Activated effector memory CD4-positive, alpha-beta T cell treated with anti-CD3 and anti-CD28 coated beads, Interleukin-2, amount 50 U/mL, for 16 hours (primary cell): Measurements from ENCODE around the gene CADM2.
A peak's percentile ranks its signal among the peaks of the same experiment; 100 is the strongest.
"Not testable (repeated sequence)": the region's sequence is repeated elsewhere in the genome, so short reads cannot be mapped to it uniquely, and the experiment has no call there.

Source experiments
- DNase-seq: peaks from one replicate; pipeline ENCODE4 v3.0.0-alpha.2; 2020

The CADM2 gene

DNA sequence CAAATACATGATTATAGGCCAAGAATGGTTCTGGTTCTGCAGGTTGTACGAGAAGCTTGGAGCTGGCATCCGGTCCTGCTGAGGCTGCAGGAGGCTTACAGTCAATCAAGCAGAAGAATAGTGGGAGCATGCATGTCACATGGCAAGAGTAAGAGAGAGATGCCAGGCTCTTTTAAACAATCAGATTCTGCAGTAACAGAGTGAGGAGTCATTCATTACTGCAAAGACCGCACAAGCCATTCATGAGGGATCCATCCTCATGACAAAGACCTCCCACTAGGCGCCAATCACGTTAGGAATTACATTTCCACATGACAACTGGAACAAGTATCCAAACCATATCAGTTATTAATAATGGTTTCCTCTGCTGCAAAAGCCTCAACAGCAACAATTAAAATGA, 536.8 kb downstream of the CADM2 start:
- DNase-seq = no peak

DNA sequence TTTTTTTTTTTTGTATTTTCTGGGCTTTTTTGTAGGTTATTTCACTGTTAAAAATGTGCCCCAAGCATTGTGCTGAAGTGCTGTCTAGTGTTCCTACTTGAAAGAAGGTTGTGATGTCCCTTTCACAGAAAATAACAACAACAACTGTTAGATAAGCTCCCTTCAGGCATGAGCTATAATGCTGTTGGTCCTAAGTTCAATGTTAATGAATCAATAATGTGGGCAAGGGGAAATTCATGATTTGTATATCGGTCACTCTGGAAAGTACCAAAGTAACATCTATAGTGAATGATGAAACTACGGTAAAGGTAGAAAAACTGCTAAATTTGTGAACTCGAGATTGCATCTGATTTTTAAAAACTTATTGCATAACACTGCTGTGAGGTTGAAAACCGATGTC, 539.4 kb downstream of the CADM2 start:
- DNase-seq = no peak

DNA sequence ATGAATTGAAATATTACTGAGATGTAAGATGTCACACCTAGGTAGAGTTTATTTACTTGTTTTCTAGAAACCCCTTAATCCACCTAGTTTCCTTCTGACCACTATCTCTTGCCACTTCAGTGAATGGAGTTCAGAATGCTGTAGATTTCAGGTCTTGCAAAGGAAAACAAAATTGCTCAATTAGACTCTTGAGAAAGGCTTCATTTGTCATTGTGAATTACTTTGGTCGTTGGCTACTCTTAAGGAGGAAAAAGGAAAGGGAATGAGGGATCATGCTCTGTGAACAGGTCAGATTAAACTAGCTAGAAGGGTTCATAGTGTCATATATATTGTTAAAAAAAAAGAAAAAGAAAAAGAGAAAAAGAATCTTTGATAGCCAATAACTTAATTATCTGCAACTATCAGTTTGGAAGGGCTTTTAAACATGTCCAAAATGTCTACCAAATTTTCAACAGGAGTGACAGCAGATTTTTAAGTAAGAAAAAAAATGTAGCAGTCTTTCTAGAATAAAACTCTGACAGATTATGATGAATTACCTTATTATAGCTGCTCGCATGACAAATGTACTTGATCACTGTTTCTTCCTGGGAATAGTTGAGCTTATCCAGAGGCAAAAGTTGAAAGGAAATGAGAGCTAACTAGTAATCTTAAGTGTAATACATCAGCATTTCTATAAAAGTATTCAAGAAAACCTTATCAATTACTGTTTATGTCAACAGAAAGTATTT, 543.5 kb downstream of the CADM2 start:
- DNase-seq = no peak

DNA sequence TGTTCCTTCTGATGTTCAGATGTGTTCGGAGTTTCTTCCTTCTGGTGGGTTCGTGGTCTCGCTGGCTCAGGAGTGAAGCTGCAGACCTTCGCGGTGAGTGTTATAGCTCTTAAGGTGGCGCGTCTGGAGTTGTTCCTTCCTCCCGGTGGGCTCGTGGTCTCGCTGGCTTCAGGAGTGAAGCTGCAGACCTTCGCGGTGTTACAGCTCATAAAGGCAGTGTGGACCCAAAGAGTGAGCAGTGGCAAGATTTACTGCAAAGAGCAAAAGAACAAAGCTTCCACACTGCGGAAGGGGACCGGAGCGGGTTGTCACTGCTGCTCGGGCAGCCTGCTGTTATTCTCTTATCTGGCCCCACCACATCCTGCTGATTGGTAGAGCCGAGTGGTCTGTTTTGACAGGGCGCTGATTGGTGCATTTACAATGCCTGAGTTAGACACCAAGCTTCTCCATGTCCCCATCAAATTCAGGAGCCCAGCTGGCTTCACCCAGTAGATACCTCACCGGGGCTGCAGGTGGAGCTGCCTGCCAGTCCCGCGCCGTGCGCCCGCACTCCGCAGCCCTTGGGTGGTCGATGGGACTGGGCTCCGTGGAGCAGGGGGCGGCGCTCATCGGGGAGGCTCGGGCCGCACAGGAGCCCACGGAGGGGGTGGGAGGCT, 545.5 kb downstream of the CADM2 start:
- DNase-seq = not testable (repeated sequence)

DNA sequence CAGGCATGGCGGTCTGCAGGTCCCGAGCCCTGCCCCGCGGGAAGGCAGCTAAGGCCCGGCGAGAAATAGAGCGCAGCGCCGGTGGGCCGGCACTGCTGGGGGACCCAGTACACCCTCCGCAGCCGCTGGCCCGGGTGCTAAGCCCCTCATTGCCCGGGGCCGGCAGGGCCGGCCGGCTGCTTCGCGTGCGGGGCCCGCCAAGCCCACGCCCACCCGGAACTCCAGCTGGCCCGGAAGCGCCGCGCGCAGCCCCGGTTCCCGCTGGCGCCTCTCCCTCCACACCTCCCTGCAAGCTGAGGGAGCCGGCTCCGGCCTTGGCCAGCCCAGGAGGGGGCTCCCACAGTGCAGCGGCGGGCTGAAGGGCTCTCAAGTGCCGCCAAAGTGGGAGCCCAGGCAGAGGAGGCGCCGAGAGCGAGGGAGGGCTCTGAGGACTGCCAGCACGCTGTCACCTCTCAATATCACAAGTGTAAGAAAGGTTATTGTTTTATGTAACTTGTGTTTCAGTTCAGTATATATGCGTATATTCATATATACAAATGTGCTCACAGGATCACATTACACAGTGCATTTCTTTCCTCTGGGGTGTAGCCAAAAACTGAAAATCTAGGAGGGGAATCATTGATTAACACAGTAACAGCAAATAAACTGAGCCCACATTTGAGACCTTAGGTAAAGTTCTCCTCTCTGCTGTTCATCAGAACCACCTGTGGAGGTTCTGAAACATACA, 546.2 kb downstream of the CADM2 start:
- DNase-seq = not testable (repeated sequence)

DNA sequence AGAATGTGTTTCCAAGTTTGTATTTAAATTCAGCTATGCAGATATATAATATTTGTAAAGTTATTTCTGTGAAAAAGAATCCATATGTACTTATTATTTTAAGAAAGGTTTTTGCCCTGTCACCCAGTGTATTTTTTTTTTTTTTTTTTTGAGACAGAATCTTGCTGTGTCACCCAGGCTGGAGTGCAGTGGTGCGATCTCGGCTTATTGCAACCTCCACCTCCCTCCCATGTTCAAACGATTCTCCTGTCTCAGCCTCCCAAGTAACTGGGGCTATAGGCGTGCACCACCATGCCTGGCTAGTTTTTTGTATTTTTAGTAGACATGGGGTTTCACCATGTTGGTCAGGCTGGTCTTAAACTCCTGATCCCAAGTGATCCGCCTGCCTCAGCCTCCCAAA, 548.3 kb downstream of the CADM2 start:
- not testable (repeated sequence) for DNase-seq

DNA sequence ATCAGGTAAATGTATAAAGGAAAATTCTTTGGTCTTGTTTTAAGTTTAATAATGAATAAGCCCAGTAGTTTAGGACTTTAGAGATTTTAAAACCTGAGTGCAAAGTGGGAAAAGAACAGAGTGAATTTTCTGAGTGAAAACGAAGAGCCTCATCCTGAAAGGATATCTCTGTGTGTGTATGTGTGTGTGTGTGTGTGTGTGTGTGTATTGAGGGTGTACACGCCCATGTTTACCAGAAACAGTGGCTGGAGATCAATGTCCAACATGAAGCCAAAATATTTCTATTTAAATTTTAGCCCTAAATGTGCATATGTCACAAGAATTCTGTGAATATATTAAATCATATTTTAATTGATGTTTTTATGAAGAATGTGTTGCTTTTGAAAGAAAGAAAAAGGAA, 549.9 kb downstream of the CADM2 start:
- no peak for DNase-seq

DNA sequence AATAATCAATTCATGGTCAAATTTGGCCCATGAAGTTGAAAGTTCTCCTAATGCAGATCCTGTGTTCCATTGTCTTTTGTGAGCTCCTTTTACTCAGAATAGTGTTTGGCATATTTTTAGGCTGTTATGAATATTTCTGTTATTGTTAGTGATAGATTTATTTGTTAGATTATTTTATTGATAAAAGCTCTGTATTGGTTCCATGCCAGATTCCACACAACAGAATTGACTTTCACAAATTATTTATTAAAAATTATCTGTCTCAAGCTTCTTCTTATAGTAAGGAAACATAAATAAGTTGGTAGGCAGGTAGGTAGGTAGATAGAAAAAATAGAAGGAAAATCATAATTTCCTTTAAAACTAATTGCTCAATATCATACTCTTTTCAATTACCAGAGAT, 557.4 kb downstream of the CADM2 start:
- no peak for DNase-seq

DNA sequence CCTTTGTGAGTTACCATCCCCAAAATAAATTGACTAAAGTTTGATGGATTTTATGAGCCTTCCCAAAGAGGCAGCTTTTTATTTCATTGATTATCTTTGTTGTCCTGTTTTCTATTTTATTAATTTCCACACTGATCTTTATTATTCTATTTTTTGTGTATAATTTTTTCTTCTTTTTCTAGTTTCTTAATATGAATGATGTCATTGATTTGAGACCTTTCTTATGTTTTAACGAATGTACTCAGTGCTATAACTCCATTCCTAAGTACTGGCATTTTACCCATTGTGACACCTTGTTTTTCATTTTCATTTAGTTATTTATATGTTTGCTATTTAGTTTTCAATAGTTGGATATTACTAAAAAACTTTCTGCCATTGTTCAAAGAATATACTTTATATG, 565.3 kb downstream of the CADM2 start:
- DNase-seq = no peak

DNA sequence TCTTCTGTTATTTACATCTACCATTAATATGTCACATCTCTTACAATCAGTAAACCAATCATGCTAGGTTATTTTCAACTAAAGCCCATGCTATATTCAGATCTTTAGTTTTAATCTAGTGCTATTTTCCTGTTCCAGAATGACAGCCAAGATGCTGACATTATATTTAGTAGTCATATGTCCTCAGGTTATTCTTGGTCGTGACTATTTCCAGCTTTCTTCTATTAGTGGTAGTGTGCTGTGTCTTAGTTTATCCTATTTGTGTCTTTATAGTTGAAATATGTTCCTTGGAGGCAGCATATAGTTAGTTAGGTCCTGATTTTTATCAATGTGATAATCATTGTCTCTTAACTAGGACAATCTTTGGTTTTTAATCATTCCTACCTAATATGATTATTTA, 566.5 kb downstream of the CADM2 start:
- DNase-seq = no peak

DNA sequence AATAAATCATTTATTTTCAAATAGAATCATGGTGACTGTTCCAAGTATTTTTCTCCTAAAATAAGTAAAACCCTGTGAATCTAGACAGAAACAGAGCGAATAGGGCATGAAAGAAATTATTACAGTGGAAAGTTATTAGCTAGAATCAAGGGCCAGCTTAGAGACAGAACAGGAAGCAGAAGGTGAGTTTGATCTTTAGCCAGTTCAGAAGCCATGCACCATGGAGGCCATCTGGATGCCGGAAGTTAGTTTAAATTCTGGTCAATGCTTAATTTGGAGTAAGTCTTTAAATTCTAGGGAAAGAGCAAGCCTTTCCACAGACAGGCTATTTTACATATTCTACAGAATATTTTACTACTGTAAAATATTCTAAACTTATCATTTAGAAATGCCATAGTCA, 574.8 kb downstream of the CADM2 start:
- no peak for DNase-seq

DNA sequence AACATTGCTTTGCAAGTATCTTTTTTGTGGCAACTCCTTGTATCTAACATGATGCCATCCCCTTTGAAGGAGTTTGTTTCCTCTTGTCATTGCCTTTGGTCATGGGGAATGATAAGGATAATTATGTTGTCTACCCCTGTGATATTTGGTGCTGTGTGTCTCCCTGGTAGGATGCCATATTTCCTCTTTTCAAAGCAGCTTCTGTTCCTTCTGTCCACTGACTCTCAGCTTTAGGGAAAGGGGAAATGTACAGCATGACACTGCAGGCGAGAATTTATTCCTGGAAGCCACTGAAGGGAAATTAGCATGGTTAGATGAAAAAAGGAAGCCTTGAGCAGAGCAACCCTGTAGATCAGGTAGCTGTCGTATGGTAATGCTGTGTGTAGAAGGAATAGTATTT, 576.7 kb downstream of the CADM2 start:
- no peak for DNase-seq

DNA sequence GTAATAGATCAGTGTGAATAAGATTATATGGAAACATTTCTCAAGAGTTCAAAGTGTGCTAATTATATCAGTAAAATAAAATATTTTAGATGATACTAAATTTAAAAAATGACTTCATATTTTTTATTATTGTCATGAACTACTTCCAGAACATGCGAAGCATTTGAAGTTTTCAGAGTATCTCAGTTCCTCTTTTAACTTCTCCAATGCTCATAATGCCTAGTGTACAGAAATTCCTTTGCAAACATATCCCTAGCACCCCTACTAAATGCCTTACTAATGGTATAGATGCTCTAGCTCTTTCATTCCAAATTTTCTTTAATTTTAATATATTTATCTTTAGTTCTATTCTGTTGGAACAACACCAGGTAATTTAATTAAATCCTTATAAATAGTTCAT, 580.4 kb downstream of the CADM2 start:
- DNase-seq = no peak

DNA sequence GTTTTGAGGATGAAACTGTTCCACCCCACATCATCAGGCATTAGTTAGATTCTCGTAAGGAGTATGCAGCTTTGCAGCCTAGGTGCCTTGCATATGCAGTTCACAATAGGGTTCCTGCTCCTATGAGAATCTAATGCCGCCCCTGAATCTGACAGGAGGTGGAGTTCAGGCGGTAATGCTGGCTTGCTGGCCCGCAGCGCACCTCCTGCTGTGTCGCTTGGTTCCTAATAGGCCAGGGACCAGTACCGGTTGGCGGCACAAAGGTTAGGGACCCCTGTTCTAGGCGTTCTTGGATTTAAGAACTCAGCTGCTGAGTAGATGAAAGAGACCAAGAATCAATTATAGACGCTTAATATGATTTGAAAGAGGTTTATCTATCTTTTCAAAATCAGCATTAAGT, 595.4 kb downstream of the CADM2 start:
- no peak for DNase-seq

DNA sequence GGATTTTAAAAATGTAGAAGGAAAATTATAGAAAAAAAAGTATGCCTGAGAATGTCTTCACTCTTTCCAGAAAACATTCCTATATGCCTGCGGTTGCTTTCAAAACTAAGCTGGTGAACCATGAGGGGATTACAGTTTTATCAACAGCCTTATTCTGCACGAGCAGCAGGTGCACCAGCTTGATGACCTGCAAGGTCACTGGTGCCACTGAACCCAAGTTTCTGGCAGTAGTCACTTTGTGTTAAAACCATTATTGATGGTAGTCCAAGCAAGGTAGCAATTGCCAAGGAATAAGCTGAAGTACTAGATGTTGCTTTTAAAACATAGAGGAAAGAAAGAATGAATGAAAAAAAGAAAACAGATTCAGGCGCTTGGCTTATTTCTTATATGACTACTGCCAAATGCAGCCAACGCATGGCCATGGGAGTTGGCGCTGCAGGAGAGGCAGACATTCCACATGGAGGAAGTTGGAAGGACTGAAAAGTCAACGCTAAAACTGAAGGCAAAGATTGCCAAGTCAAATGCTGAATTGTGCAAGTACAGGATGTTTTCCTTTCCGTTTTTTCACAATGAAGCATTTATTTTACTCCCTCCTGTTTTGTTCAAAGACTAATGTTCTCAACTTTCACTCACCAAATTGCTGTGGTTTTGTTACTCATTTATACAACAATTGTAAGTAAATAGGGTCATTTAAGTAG, 601.4 kb downstream of the CADM2 start:
- no peak for DNase-seq

DNA sequence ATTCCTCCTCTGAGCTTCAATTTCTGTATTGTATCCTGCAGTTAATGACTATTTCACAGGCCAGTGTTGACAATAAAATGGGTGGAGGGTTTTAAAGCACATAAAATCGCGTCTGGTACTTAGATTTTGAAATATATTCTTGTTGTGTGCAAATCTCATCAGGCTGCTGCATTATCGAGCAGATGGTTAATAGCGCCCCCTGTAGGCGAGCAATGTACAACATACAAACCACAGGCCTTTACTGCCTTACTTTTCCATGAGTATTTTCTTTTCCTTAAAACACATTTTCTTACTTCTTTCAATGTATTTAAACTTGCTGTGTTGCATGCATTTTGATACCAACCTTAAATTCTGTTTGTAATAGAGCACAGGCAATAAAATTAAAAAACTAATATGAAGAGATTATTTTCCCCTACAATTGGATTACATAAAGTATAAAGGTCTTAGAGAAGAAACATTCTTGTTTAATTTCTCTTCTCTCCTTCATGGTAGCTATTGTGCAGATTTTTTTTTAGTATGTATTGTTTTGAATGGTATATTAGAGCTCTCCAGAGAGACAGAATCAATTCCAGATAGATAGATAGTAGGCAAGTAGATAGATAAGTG, 608.4 kb downstream of the CADM2 start:
- no peak for DNase-seq

DNA sequence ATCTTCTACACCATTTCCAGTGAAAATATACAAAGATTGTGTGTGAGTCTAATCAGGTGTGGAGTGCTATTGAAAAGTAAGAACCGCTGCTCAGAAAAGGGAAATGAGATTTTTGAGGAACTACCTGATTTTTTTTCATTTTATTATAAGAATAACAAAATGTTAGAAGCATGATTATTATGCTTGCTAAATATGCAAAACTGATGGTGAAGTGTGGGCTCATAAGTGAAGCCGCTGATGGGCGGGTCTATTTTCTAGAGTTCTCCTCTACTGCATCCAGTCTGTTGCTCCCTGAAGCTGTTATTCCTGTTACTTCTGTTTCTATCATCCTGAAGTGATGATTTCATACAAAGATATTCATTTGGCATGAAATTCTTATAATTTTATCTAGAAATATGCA, 612.0 kb downstream of the CADM2 start:
- DNase-seq = no peak

DNA sequence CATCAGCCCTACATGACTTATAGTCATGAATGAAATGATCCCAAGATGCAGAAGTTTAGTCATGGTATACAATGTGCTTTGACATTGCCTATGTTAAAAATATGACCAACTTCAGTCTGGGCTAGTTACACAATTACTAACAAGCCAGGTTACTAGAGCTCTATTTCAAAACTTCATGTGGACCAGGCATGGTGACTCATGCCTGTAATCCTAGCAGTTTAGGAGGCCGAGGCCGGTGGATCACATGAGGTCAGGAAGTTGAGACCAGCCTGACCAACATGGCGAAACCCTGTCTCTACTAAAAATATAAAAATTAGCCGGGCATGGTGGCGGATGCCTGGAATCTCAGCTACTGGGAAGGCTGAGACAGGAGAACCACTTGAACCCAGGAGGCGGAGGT, 613.0 kb downstream of the CADM2 start:
- DNase-seq = no peak

DNA sequence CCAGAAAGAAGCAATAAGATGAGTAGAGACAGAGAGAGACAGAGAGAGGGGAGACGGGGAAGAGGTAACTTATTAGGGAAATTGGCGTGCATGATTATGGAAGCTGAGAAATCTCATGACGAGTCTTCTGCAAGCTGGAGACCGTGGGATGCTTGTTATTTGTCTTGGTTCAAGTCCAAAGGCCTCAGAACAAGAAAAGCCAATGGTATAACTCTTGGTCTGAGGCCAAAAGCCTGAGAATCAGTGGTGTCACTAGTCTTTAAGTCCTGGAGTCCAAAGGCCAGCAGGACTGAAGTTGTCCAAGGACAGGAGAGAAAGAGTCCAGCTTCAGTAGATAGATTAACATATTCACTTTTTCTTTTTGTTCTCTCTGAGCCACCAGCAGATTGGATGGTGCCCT, 613.6 kb downstream of the CADM2 start:
- no peak for DNase-seq

DNA sequence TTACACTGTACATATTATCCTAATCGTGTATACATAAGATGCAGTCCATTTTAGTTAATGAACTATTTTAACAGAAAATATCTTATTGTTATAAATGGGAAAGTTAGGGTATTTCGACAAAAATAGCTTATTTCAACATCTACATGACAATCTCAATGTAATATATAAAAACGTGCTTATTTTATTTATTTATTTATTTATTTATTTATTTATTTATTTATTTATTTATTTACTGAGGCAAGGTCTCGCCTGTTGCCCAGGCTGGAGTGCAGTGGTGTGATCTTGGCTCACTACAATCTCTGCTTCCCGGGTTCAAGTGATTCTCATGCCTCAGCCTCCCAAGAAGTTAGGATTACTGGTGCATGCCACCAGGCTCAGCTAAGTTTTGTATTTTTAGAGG, 614.2 kb downstream of the CADM2 start:
- DNase-seq = no peak

DNA sequence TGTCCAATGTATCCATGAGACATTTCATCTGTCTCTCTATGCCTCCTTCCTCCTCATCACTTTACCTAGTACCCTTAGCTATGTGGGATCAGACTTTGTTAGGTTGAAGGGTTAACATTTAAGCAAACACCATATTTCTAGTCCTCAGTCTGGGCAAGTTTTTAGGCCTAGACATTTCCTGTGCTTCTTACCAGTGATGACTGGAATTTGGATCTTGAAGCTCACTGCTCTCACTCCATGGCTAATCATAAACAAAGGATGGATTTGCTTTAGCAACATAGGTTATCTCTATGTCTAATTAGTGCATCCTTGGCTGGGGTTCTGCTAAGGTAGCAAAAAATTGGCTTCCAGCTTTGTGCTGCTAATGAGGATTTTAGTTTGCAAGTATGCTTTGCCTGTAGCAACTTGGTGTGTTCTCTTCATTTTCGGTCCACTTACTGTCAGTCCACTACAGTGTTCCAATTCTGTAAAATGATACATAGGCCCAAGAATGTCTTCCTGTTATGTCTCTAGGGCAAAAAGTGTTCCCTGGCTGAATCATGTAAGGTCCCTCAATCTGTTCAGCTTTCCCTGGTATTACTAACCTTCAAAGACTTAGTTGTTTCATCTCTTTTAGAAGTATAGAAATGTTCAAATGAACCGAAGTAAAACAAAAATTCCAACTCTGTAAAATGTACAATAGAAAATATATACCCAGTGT, 615.4 kb downstream of the CADM2 start:
- no peak for DNase-seq

DNA sequence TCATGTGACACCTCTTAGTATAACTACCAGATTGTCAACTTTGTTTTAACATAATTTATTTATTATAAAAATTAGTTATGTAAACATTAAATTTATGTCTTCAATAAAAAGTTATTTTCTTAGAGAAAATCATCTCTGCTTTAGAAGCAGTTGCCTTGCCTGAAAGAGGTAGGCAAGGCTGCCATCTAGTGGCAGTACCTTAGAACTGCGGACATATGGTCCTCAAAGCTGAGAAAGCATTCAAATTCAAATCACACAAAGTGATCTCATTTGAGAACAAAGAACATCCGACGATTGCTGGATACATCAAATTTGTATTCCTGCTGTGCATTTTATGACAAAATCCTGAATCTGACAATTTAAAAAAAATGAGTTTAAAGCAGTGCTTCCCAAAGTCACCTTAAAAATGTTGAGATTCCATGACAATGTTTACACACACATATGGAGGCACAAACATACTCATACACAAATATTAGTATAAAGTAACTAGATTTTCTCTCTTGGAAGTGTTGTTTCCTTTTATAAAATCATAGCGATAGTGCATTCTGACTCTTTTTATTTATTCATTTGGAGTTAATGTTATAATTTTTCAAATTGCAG, 617.4 kb downstream of the CADM2 start:
- DNase-seq = peak; percentile 73
